Neutrophil (primary cell): ENCODE results near the gene TXNRD3.
"Not testable (repeated sequence)": the region's sequence is repeated elsewhere in the genome, so short reads cannot be mapped to it uniquely, and the experiment has no call there.

Source experiments
- H3K27ac ChIP-seq: fragments of 200-600 bp; sonication (generic); 2 replicates; pipeline ENCODE4 v1.5.1; 2016; ENCODE audit warnings: mild to moderate bottlenecking, moderate library complexity
- H3K27me3 ChIP-seq: fragments of 200-600 bp; sonication (generic); 2 replicates; pipeline ENCODE4 v1.6.0; 2016; ENCODE audit warnings: mild to moderate bottlenecking
- H3K36me3 ChIP-seq: fragments of 200-600 bp; sonication (generic); 2 replicates; pipeline ENCODE4 v1.5.1; 2017
- H3K4me1 ChIP-seq, 2 experiments: fragments of 200-600 bp in 1 of 2; sonication (generic) in 1 of 2; 1 replicate in 1 of 2; 2 replicates in 1 of 2; pipeline versions ENCODE4 v1.5.1 to v1.6.1; 2013 to 2016; ENCODE audit warnings: low read depth in 1 of 2, low read length in 1 of 2, mild to moderate bottlenecking in 1 of 2, moderate library complexity in 1 of 2; ENCODE audit not compliant: control insufficient read depth in 1 of 2, insufficient read depth in 1 of 2
- H3K4me3 ChIP-seq, 2 experiments: fragments of 200-600 bp in 1 of 2; sonication (generic) in 1 of 2; 1 replicate in 1 of 2; 2 replicates in 1 of 2; pipeline ENCODE4 v1.5.1; 2013 to 2016; ENCODE audit warnings: low read depth in 1 of 2, low read length in 1 of 2, mild to moderate bottlenecking in 1 of 2, moderate library complexity in 1 of 2
- H3K9me3 ChIP-seq: fragments of 200-600 bp; sonication (generic); 2 replicates; pipeline ENCODE4 v1.5.1; 2016
- TF ChIP-seq, protein P1 (sequence below): fragments of 200-600 bp; sonication (generic); IDR thresholded peaks from 2 replicates; pipeline ENCODE4 v1.5.1; 2016; ENCODE audit warnings: antibody characterized with exemption

TXNRD3 gene

GRCh38 chr3:126630020-126630419 is 24.9 kb downstream of the TXNRD3 start:
- TF ChIP-seq, protein P1, sequence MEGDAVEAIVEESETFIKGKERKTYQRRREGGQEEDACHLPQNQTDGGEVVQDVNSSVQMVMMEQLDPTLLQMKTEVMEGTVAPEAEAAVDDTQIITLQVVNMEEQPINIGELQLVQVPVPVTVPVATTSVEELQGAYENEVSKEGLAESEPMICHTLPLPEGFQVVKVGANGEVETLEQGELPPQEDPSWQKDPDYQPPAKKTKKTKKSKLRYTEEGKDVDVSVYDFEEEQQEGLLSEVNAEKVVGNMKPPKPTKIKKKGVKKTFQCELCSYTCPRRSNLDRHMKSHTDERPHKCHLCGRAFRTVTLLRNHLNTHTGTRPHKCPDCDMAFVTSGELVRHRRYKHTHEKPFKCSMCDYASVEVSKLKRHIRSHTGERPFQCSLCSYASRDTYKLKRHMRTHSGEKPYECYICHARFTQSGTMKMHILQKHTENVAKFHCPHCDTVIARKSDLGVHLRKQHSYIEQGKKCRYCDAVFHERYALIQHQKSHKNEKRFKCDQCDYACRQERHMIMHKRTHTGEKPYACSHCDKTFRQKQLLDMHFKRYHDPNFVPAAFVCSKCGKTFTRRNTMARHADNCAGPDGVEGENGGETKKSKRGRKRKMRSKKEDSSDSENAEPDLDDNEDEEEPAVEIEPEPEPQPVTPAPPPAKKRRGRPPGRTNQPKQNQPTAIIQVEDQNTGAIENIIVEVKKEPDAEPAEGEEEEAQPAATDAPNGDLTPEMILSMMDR, result no peak
- H3K27ac ChIP-seq, result no peak overlapping the region
- H3K27me3 ChIP-seq, result no peaks in the 10 kb centered on the region
- no peaks in the 10 kb centered on the region for H3K4me1 ChIP-seq
- H3K4me3 ChIP-seq, result no peak overlapping the region
- H3K36me3 ChIP-seq, result no peaks in the 10 kb centered on the region
- H3K9me3 ChIP-seq, result no peaks in the 10 kb centered on the region

- not testable (repeated sequence) for H3K27ac ChIP-seq, H3K4me3 ChIP-seq, H3K27me3 ChIP-seq, H3K36me3 ChIP-seq, H3K9me3 ChIP-seq, H3K4me1 ChIP-seq
Measured at GRCh38 chr3:126625735-126626134, 29.2 kb downstream of the TXNRD3 start.

GRCh38 chr3:126622694-126623093 is 32.2 kb downstream of the TXNRD3 start:
- no peaks in the 10 kb centered on the region for H3K9me3 ChIP-seq

GRCh38 chr3:126621627-126622345 is 33.1 kb downstream of the TXNRD3 start:
- H3K9me3 ChIP-seq, result no peaks in the 10 kb centered on the region
- TF ChIP-seq, protein P1, result no peak
- H3K36me3 ChIP-seq, result no peaks in the 10 kb centered on the region
- no peaks in the 10 kb centered on the region for H3K27me3 ChIP-seq
- H3K4me3 ChIP-seq, result no peak overlapping the region
- H3K4me1 ChIP-seq, result no peaks in the 10 kb centered on the region
- H3K27ac ChIP-seq, result no peak overlapping the region

More at GRCh38 chr3:126622694-126623093, 32.2 kb downstream of the TXNRD3 start:
- no peak overlapping the region for H3K4me3 ChIP-seq
- H3K4me1 ChIP-seq, result no peaks in the 10 kb centered on the region
- TF ChIP-seq, protein P1, result no peak
- no peaks in the 10 kb centered on the region for H3K27me3 ChIP-seq
- no peak overlapping the region for H3K27ac ChIP-seq
- H3K36me3 ChIP-seq, result no peaks in the 10 kb centered on the region

- TF ChIP-seq, protein P1, result no peak
- no peaks in the 10 kb centered on the region for H3K36me3 ChIP-seq
- H3K4me3 ChIP-seq, result no peak overlapping the region
- H3K9me3 ChIP-seq, result no peaks in the 10 kb centered on the region
- H3K4me1 ChIP-seq, result no peaks in the 10 kb centered on the region
- no peak overlapping the region for H3K27ac ChIP-seq
- no peaks in the 10 kb centered on the region for H3K27me3 ChIP-seq
Measured at GRCh38 chr3:126621171-126621570, 33.8 kb downstream of the TXNRD3 start.

- H3K27ac ChIP-seq, result no peak overlapping the region
- H3K9me3 ChIP-seq, result no peaks in the 10 kb centered on the region
- H3K27me3 ChIP-seq, result no peaks in the 10 kb centered on the region
- TF ChIP-seq, protein P1, result no peak
- no peak overlapping the region for H3K4me3 ChIP-seq
- H3K36me3 ChIP-seq, result no peaks in the 10 kb centered on the region
- H3K4me1 ChIP-seq, result no peaks in the 10 kb centered on the region
Measured at GRCh38 chr3:126620738-126621137, 34.2 kb downstream of the TXNRD3 start.
